Nephron progenitor cell (in vitro differentiated cells): ENCODE measurements around the gene PGP.

Experiments
- DNase-seq: peaks from one replicate; pipeline ENCODE4 v3.0.0; 2021
- H3K27ac Mint-ChIP-seq: 2 replicates; pipeline ENCODE4 v1.8.0; 2021; ENCODE audit warnings: mild to moderate bottlenecking, moderate library complexity, mixed read lengths
- H3K27me3 Mint-ChIP-seq: 2 replicates; pipeline ENCODE4 v1.8.0; 2021; ENCODE audit warnings: mild to moderate bottlenecking, low read depth, mixed read lengths; ENCODE audit not compliant: poor library complexity
- H3K36me3 Mint-ChIP-seq: 2 replicates; pipeline ENCODE4 v1.8.0; 2021; ENCODE audit warnings: low read depth, mixed read lengths
- H3K4me1 Mint-ChIP-seq: 2 replicates; pipeline ENCODE4 v1.8.0; 2021; ENCODE audit warnings: mixed read lengths
- H3K4me3 Mint-ChIP-seq: 2 replicates; pipeline ENCODE4 v1.8.0; 2021; ENCODE audit warnings: mild to moderate bottlenecking, moderate library complexity, mixed read lengths
- H3K9me3 Mint-ChIP-seq: 2 replicates; pipeline ENCODE4 v1.8.0; 2021; ENCODE audit warnings: mild to moderate bottlenecking, moderate library complexity, mixed read lengths
- TF ChIP-seq, protein P1 (sequence below): fragments of 200-600 bp; sonication (generic); IDR thresholded peaks from 2 replicates; pipeline ENCODE4 v1.5.0; 2021; ENCODE audit warnings: antibody characterized with exemption

PGP gene

DNA sequence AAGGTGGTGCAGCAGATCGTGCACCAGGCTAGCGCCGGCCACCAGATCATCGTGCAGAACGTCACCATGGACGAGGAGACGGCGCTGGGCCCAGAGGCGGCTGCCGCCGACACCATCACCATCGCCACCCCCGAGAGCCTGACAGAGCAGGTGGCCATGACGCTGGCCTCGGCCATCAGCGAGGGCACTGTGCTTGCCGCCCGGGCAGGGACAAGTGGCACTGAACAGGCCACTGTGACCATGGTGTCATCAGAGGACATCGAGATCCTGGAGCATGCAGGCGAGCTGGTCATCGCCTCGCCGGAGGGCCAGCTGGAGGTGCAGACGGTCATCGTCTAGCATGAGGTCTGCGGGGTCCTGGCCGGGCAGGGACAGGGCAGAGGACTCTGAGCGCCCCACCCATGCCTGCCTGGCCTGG lies 20.6 kb upstream of the PGP start:
- no peaks in the 10 kb centered on the region for H3K9me3 Mint-ChIP-seq
- TF ChIP-seq, protein P1, sequence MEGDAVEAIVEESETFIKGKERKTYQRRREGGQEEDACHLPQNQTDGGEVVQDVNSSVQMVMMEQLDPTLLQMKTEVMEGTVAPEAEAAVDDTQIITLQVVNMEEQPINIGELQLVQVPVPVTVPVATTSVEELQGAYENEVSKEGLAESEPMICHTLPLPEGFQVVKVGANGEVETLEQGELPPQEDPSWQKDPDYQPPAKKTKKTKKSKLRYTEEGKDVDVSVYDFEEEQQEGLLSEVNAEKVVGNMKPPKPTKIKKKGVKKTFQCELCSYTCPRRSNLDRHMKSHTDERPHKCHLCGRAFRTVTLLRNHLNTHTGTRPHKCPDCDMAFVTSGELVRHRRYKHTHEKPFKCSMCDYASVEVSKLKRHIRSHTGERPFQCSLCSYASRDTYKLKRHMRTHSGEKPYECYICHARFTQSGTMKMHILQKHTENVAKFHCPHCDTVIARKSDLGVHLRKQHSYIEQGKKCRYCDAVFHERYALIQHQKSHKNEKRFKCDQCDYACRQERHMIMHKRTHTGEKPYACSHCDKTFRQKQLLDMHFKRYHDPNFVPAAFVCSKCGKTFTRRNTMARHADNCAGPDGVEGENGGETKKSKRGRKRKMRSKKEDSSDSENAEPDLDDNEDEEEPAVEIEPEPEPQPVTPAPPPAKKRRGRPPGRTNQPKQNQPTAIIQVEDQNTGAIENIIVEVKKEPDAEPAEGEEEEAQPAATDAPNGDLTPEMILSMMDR, result no peak
- peaks cover 7% of the 10 kb centered on the region for H3K36me3 Mint-ChIP-seq
- H3K27me3 Mint-ChIP-seq, result peaks cover 33% of the 10 kb centered on the region
- DNase-seq, result no peak
- no peak overlapping the region for H3K4me3 Mint-ChIP-seq
- no peak overlapping the region for H3K27ac Mint-ChIP-seq
- H3K4me1 Mint-ChIP-seq, result no peaks in the 10 kb centered on the region

- Mint-ChIP-seq H3K4me1 (no peaks in the 10 kb centered on the region), H3K9me3 (no peaks in the 10 kb centered on the region), H3K27ac (no peak overlapping the region), H3K4me3 (no peak overlapping the region), H3K36me3 (peaks cover 5% of the 10 kb centered on the region), H3K27me3 (peaks cover 33% of the 10 kb centered on the region)
- TF ChIP-seq, protein P1, result no peak
- DNase-seq, result no peak
Observed at GRCh38 chr16:2234813-2235170, 20.2 kb upstream of the PGP start.

DNA sequence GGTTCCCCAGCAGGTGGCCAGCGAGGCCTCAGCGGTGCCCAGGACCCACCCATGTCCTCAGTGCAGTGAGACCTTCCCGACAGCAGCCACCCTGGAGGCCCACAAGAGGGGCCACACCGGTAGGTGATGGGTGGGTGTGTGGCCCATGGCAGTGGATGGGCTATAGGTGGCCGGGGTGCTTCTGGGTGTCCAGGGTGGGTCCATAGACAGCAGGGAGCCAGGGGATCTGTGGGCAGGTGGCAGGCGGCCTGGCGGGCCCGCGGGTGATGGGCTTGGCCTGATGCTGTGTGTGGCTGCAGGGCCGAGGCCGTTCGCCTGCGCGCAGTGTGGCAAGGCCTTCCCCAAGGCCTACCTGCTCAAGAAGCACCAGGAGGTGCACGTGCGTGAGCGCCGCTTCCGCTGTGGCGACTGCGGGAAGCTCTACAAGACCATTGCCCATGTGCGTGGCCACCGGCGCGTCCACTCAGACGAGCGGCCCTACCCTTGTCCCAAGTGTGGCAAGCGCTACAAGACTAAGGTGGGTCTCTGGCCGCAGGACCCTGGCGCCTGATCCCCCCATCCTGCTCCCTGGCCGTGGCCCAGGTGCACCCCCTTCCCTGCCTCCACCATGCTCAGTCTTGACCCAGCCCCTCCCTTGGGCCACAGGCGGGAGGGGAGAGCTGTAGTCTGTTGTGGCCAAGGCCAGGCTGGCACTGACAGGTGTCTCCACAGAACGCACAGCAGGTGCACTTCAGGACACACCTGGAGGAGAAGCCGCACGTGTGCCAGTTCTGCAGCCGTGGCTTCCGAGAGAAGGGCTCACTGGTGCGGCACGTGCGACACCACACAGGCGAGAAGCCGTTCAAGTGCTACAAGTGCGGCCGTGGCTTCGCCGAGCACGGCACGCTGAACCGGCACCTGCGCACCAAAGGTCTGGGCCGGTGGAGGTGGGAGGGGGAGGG lies 19.5 kb upstream of the PGP start:
- TF ChIP-seq, protein P1, result no peak
- Mint-ChIP-seq H3K36me3 (no peaks in the 10 kb centered on the region), H3K27ac (no peak overlapping the region), H3K27me3 (peaks cover 28% of the 10 kb centered on the region), H3K9me3 (no peaks in the 10 kb centered on the region), H3K4me3 (no peak overlapping the region), H3K4me1 (no peaks in the 10 kb centered on the region)
- DNase-seq, result no peak

DNA sequence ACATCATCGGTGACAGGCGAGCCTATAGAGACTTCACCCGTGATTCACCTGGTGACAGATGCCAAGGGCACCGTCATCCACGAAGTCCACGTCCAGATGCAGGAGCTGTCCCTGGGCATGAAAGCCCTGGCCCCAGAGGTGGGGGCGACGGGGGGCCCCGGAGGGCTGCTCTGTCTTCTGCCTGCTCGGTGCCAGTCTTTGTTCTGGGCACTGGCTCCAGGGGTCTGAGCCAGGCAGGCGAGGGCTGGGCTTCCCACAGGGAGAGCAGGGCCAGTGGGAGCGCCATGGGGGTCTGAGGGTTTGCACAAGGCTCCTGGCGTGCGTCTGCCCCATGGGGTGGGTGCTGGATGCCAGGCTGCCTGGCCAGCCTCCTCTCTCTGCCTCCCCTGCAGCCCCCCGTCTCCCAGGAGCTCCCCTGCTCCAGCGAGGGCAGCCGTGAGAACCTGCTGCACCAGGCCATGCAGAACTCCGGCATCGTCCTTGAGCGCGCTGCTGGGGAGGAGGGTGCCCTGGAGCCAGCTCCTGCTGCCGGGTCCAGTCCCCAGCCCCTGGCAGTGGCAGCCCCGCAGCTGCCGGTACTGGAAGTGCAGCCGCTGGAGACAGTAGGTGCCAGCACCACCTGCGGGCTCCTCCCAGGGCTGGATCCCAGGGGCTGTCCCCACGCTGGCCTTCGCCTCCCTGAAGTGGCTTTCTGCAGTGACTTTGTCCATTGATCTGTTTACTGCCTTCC lies 18.6 kb upstream of the PGP start:
- Mint-ChIP-seq H3K27me3 (peaks cover 22% of the 10 kb centered on the region), H3K9me3 (no peaks in the 10 kb centered on the region), H3K27ac (no peak overlapping the region), H3K36me3 (no peaks in the 10 kb centered on the region), H3K4me1 (no peaks in the 10 kb centered on the region), H3K4me3 (no peak overlapping the region)
- TF ChIP-seq, protein P1, result no peak
- DNase-seq, result no peak

DNA sequence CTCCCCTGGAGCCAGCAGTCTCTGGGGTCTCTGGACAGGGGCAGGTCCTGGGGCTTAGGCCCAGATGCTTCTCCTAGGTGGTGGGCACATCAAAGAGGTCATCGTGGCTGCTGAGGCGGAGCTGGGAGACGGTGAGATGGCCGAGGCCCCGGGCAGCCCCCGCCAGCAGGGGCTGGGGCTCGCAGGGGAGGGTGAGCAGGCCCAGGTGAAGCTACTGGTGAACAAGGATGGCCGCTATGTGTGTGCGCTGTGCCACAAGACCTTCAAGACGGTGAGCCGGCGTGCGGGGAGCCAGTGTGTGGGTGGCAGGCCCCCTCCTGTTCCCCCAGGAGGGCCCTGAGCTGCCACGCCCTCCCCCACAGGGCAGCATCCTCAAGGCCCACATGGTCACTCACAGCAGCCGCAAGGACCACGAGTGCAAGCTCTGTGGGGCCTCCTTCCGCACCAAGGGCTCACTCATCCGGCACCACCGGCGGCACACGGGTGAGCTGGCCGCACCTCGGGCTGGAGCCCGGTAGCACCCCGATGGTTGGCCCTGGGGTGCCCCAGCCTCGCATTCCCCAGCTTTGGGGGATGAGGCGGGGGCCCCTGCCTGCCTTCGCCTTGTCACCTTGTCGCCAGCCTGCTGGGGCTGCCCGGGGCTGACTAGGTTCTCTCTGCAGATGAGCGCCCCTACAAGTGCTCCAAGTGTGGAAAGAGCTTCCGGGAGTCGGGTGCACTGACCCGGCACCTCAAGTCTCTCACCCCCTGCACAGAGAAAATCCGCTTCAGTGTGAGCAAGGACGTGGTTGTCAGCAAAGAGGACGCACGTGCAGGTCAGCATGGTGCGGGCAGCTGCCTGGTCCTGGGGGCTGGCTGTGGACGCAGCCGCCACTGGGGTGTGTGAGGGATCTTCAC lies 17.7 kb upstream of the PGP start:
- no peaks in the 10 kb centered on the region for H3K36me3 Mint-ChIP-seq
- TF ChIP-seq, protein P1, result no peak
- no peaks in the 10 kb centered on the region for H3K9me3 Mint-ChIP-seq
- H3K27ac Mint-ChIP-seq, result no peak overlapping the region
- peaks cover 15% of the 10 kb centered on the region for H3K27me3 Mint-ChIP-seq
- no peak overlapping the region for H3K4me3 Mint-ChIP-seq
- H3K4me1 Mint-ChIP-seq, result no peaks in the 10 kb centered on the region
- no peak for DNase-seq
